Neural progenitor cell (in vitro differentiated cells): ENCODE data around the gene HDX. TPM values are rescaled to one million over a fixed set of nuclear protein-coding genes. Genes with fewer than 3 reads are reported as not detected.

Experiments
- DNase-seq: peaks from one replicate; pipeline ENCODE4 v3.0.0-alpha.2; 2016; ENCODE audit warnings: low spot score
- H2AFZ ChIP-seq: fragments of 200-600 bp; sonication (generic); replicated peaks from 2 replicates; pipeline ENCODE4 v1.6.1; 2016; ENCODE audit warnings: antibody characterized with exemption
- H3F3A ChIP-seq: fragments of 200-600 bp; sonication (generic); 2 replicates; pipeline ENCODE4 v1.6.1; 2016; ENCODE audit warnings: antibody characterized with exemption, low read depth
- H3K27ac ChIP-seq: fragments of 200-600 bp; sonication (generic); 2 replicates; pipeline ENCODE4 v1.5.1; 2016; ENCODE audit warnings: mild to moderate bottlenecking
- H3K27me3 ChIP-seq: fragments of 200-600 bp; sonication (generic); 2 replicates; pipeline ENCODE4 v1.6.1; 2016; ENCODE audit warnings: mild to moderate bottlenecking, moderate library complexity
- H3K36me3 ChIP-seq: fragments of 200-600 bp; sonication (generic); 2 replicates; pipeline ENCODE4 v1.5.1; 2016
- H3K4me1 ChIP-seq: fragments of 200-600 bp; sonication (generic); 2 replicates; pipeline ENCODE4 v1.6.1; 2016; ENCODE audit warnings: mixed run types
- H3K4me2 ChIP-seq: fragments of 200-600 bp; sonication (generic); 2 replicates; pipeline ENCODE4 v1.6.1; 2016
- H3K4me3 ChIP-seq: fragments of 200-600 bp; sonication (generic); 2 replicates; pipeline ENCODE4 v1.5.1; 2016
- H3K79me2 ChIP-seq: fragments of 200-600 bp; sonication (generic); 2 replicates; pipeline ENCODE4 v1.6.1; 2016; ENCODE audit warnings: low read depth
- H3K9ac ChIP-seq: fragments of 200-600 bp; sonication (generic); 2 replicates; pipeline ENCODE4 v1.6.1; 2016
- H3K9me3 ChIP-seq: fragments of 200-600 bp; sonication (generic); 2 replicates; pipeline ENCODE4 v1.5.1; 2016; ENCODE audit warnings: low read depth
- H4K20me1 ChIP-seq: fragments of 200-600 bp; sonication (generic); 2 replicates; pipeline ENCODE4 v1.6.1; 2016; ENCODE audit warnings: low read depth
- H3K27ac Mint-ChIP-seq: 3 replicates; pipeline ENCODE4 v1.8.0; 2021; ENCODE audit warnings: mixed read lengths
- H3K27me3 Mint-ChIP-seq: 2 replicates; pipeline ENCODE4 v1.8.0; 2022; ENCODE audit warnings: low read depth, mild to moderate bottlenecking, inconsistent platforms, moderate library complexity, mixed read lengths; ENCODE audit not compliant: insufficient read depth
- H3K36me3 Mint-ChIP-seq: 3 replicates; pipeline ENCODE4 v1.8.0; 2021; ENCODE audit warnings: mixed read lengths
- H3K4me1 Mint-ChIP-seq: 3 replicates; pipeline ENCODE4 v1.8.0; 2021; ENCODE audit warnings: mixed read lengths
- H3K4me3 Mint-ChIP-seq: 3 replicates; pipeline ENCODE4 v1.8.0; 2021; ENCODE audit warnings: mild to moderate bottlenecking, moderate library complexity, mixed read lengths
- H3K9me3 Mint-ChIP-seq: 3 replicates; pipeline ENCODE4 v1.8.0; 2020; ENCODE audit warnings: mixed read lengths
- EZH2 ChIP-seq: fragments of 200-600 bp; sonication (generic); IDR thresholded peaks from 2 replicates; pipeline ENCODE4 v1.6.1; 2017; ENCODE audit warnings: antibody characterized with exemption, mild to moderate bottlenecking, moderate library complexity
- EZH2phosphoT487 ChIP-seq: fragments of 200-600 bp; sonication (generic); IDR thresholded peaks from 2 replicates; pipeline ENCODE4 v1.6.1; 2017; ENCODE audit warnings: antibody characterized with exemption
- total RNA-seq: library from RNA; depleted of rRNA; stranded (reverse); fragments of >200 nt; gene quantifications from 2 replicates; pipeline ENCODE4 v1.2.3, GENCODE V29; 2015; ENCODE audit warnings: low replicate concordance
- TF ChIP-seq, protein P1 (sequence below): fragments of 200-600 bp; sonication (generic); IDR thresholded peaks from 2 replicates; pipeline ENCODE4 v1.5.1; 2017; ENCODE audit warnings: antibody characterized with exemption, mild to moderate bottlenecking

The HDX gene
- total RNA-seq, 1 donor from 2014 or later, result 8.3 TPM

DNA sequence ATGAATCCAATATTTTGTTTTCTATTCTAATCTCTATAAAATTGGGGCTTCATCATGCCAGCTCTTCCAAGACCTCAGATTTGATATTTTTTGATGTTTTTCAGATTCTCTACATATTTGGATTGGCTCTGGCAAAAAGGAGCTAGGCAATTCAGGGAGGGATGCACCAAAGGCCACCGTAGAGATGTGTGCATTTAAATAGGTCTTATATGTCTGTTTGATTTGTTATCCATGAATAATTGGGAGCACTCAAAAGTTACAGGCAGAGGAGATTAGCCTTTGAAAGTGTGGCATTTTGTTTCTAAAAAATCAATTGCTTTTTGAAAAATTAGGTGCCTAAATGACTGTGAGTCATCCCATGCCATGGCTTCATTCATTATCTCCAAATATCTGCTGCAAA is 167.1 kb downstream of the HDX start:
- Histone ChIP-seq H3K4me3 (no peak overlapping the region), H3K4me2 (no peak overlapping the region), H3K27ac (no peak overlapping the region), H3K27me3 (no peaks in the 10 kb centered on the region), H3F3A (no peaks in the 10 kb centered on the region), H3K9ac (no peak overlapping the region), H3K9me3 (peaks cover 6% of the 10 kb centered on the region), H2AFZ (no peak overlapping the region), H3K4me1 (no peaks in the 10 kb centered on the region), H3K36me3 (no peaks in the 10 kb centered on the region), H3K79me2 (no peaks in the 10 kb centered on the region), H4K20me1 (no peaks in the 10 kb centered on the region)
- H3K36me3 Mint-ChIP-seq, result no peaks in the 10 kb centered on the region
- H3K27ac Mint-ChIP-seq, result no peak overlapping the region
- no peaks in the 10 kb centered on the region for H3K9me3 Mint-ChIP-seq
- TF ChIP-seq, protein P1, sequence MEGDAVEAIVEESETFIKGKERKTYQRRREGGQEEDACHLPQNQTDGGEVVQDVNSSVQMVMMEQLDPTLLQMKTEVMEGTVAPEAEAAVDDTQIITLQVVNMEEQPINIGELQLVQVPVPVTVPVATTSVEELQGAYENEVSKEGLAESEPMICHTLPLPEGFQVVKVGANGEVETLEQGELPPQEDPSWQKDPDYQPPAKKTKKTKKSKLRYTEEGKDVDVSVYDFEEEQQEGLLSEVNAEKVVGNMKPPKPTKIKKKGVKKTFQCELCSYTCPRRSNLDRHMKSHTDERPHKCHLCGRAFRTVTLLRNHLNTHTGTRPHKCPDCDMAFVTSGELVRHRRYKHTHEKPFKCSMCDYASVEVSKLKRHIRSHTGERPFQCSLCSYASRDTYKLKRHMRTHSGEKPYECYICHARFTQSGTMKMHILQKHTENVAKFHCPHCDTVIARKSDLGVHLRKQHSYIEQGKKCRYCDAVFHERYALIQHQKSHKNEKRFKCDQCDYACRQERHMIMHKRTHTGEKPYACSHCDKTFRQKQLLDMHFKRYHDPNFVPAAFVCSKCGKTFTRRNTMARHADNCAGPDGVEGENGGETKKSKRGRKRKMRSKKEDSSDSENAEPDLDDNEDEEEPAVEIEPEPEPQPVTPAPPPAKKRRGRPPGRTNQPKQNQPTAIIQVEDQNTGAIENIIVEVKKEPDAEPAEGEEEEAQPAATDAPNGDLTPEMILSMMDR, result no peak
- TF ChIP-seq EZH2phosphoT487 (no peak), EZH2 (no peak)
- no peaks in the 10 kb centered on the region for H3K4me1 Mint-ChIP-seq
- H3K4me3 Mint-ChIP-seq, result no peak overlapping the region
- no peaks in the 10 kb centered on the region for H3K27me3 Mint-ChIP-seq
- DNase-seq, result no peak

DNA sequence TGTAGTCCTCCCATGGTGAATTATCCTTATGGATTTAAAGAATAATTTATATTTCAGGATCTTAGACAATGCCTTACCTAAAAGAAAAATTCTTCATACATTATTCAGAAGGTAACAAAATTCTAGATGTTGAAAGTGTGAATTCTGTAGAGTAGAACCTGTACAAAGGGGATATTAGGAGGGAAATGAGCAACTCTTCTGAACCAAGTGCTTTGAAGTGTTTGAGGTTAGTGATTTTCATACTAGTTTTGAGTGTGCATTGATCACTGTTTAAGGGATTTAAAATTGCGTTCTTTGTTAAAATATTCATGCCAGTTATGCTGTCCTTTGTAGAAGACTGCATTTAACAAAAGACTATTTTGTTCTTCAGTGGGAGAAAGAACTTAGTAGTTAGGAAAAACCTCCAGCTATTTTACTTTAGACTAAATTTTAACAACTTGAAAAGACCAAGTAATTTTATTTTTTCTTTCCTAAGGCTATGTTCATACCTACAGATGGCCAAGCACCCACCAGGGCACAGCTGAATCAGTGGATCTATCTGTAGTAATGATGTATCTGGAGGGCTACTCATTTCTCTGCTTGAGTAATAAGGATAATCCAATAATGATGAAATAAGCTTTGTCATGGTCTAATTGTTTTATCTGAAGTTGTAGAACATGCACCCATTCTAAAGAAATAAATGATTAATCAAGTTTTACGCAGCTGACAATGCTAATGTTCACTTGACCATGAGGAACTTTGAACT is 180.0 kb downstream of the HDX start:
- H3K4me2 ChIP-seq, result no peak overlapping the region
- no peaks in the 10 kb centered on the region for H3K36me3 Mint-ChIP-seq
- no peaks in the 10 kb centered on the region for H3K9me3 Mint-ChIP-seq
- no peaks in the 10 kb centered on the region for H3K79me2 ChIP-seq
- H3K4me1 Mint-ChIP-seq, result peaks cover 3% of the 10 kb centered on the region
- H3K9me3 ChIP-seq, result peaks cover 16% of the 10 kb centered on the region
- H4K20me1 ChIP-seq, result no peaks in the 10 kb centered on the region
- no peaks in the 10 kb centered on the region for H3F3A ChIP-seq
- DNase-seq, result no peak
- H3K36me3 ChIP-seq, result no peaks in the 10 kb centered on the region
- no peak overlapping the region for H3K27ac ChIP-seq
- no peak overlapping the region for H3K27ac Mint-ChIP-seq
- H3K9ac ChIP-seq, result no peak overlapping the region
- H2AFZ ChIP-seq, result no peak overlapping the region
- H3K4me3 ChIP-seq, result no peak overlapping the region
- TF ChIP-seq EZH2, result no peak
- no peak for TF ChIP-seq EZH2phosphoT487
- TF ChIP-seq, protein P1, result no peak
- H3K27me3 Mint-ChIP-seq, result no peaks in the 10 kb centered on the region
- H3K4me3 Mint-ChIP-seq, result no peak overlapping the region
- no peaks in the 10 kb centered on the region for H3K27me3 ChIP-seq
- H3K4me1 ChIP-seq, result no peaks in the 10 kb centered on the region

DNA sequence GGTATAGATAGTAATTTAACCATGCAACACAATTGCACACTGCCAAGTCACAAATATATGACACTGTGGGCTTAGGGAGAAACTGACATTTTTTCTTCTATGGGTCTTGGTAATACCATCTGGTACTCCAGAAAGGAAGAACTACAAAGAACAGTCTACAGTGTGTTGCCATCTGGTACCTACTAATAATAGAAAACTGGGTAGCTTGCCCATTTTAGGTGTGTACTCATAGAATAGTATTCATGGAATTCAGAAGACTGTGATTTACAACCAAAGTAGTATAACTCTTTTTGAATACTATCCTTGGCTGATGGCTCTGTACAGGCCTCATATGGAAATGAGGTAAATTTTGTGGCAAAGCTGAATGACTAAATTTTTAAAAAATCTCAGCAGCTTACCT is 181.6 kb downstream of the HDX start:
- H3K79me2 ChIP-seq, result no peaks in the 10 kb centered on the region
- H3K9me3 Mint-ChIP-seq, result peaks cover 5% of the 10 kb centered on the region
- no peaks in the 10 kb centered on the region for H4K20me1 ChIP-seq
- no peak overlapping the region for H3K27ac ChIP-seq
- H3K4me1 Mint-ChIP-seq, result peaks cover 3% of the 10 kb centered on the region
- no peaks in the 10 kb centered on the region for H3K27me3 Mint-ChIP-seq
- H3F3A ChIP-seq, result no peaks in the 10 kb centered on the region
- no peak overlapping the region for H3K9ac ChIP-seq
- H3K4me1 ChIP-seq, result no peaks in the 10 kb centered on the region
- H3K36me3 Mint-ChIP-seq, result no peaks in the 10 kb centered on the region
- H3K27ac Mint-ChIP-seq, result no peak overlapping the region
- no peak overlapping the region for H2AFZ ChIP-seq
- no peak for DNase-seq
- H3K4me3 ChIP-seq, result no peak overlapping the region
- TF ChIP-seq, protein P1, result no peak
- peaks cover 16% of the 10 kb centered on the region for H3K9me3 ChIP-seq
- H3K27me3 ChIP-seq, result no peaks in the 10 kb centered on the region
- H3K4me3 Mint-ChIP-seq, result no peak overlapping the region
- H3K4me2 ChIP-seq, result no peak overlapping the region
- no peaks in the 10 kb centered on the region for H3K36me3 ChIP-seq
